SIG-M5 treated with dmso at 0.1 percent for 504 hours (cell line): Measurements from ENCODE around the gene ZFP1.
"Not testable (repeated sequence)": the region's sequence is repeated elsewhere in the genome, so short reads cannot be mapped to it uniquely, and the experiment has no call there.

Experiments used
- DNase-seq: peaks from one replicate; lab custom pipeline; 2025; ENCODE audit not compliant: unreplicated experiment; lab: John Stamatoyannopoulos, UW

The ZFP1 gene

DNA sequence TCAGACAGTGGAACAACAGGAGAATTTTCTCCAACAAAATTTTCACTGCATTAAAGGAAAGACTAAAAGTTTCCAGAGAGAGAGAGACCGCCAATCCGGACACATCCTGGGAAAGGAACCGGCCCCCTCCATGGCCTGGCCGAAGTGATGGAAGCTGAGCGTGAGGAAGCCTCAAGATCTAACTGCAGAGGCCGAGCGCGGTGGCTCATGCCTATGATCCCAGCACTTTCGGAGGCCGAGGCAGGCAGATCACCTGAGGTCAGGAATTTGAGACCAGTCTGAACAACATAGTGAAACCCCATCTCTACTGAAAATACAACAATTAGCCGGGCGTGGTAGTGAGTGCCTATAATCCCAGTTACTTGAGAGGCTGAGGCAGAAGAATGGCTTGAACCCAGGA lies 54.8 kb downstream of the ZFP1 start:
- no peak for DNase-seq

GRCh38 chr16:75203667-75204409 lies 55.5 kb downstream of the ZFP1 start:
- DNase-seq = no peak

DNA sequence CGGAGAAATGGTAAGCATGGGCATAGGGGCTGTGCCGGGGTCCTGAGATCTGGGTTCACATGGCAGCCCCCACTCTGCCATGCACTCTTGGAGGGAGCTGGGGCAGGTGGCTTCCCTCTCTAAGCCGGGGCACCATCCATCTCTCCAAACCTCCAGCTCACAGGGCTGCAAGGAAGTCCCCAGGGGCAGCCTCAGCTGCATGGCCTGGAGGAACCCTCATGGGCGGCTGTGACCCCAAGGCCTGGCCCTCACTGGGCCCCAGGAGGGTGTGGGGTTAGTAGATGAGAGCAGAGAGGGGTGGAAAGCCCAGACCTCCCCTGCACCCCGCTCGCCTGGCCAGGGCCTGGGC lies 56.1 kb downstream of the ZFP1 start:
- no peak for DNase-seq

- DNase-seq = not testable (repeated sequence)
These were observed 56.6 kb downstream of the ZFP1 start for GRCh38 chr16:75204905-75205304.

- DNase-seq = not testable (repeated sequence)
These were observed 57.1 kb downstream of the ZFP1 start for GRCh38 chr16:75205438-75205837.

GRCh38 chr16:75205961-75206748 lies 57.8 kb downstream of the ZFP1 start:
- DNase-seq = not testable (repeated sequence)

- DNase-seq = no peak
These were observed 58.6 kb downstream of the ZFP1 start, which contains the start of gene CTRB2 for GRCh38 chr16:75206749-75207451. CTRB2 (minus strand) TSS chr16:75207161; CDS start chr16:75207141, 20 bp downstream.

DNA sequence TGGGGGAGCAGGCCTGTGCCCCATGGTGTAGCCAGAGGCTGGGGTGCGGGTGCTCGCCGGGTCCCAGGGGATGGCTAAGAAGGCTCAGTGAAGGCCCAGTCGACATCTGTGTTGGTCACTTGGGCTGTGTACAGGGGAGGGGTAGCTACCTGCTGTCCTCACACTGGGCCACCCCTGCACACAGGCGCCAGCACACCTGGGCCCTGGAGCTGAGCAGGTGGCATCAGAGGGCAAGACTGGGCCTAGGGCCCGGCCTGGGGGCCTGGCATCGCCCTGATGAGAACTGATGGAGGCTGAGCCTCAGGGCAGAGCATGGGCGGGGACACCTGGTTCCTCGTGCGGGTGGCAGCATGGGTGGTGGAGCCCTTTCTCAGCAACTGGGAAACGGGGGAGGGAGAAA lies 59.5 kb downstream of the ZFP1 start:
- DNase-seq = no peak

GRCh38 chr16:75208242-75208825 lies 60.0 kb downstream of the ZFP1 start:
- DNase-seq = no peak

GRCh38 chr16:75208861-75209505 lies 60.7 kb downstream of the ZFP1 start:
- DNase-seq = no peak

GRCh38 chr16:75209514-75209913 lies 61.2 kb downstream of the ZFP1 start:
- not testable (repeated sequence) for DNase-seq

- no peak for DNase-seq
These were observed 61.6 kb downstream of the ZFP1 start for GRCh38 chr16:75209944-75210343.

DNA sequence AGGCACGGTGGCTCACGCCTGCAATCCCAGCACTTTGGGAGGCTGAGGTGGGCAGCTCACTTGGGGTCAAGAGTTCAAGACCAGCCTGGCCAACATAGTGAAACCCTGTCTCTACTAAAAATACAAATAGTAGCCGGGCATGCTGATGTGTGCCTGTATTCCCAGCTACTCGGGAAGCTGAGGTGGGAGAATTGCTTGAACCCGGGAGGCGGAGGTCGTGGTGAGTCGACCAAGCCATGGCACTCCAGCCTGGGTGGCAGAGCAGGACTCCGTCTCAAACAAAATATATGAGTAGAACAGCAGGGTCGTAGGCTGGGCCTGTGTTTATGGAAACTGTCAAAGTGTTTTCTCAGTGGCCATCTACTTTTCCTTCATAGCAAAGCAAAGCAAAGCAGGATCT lies 63.0 kb downstream of the ZFP1 start:
- not testable (repeated sequence) for DNase-seq

GRCh38 chr16:75216127-75216526 lies 67.8 kb downstream of the ZFP1 start:
- no peak for DNase-seq

GRCh38 chr16:75216576-75216975 lies 68.3 kb downstream of the ZFP1 start:
- no peak for DNase-seq

DNA sequence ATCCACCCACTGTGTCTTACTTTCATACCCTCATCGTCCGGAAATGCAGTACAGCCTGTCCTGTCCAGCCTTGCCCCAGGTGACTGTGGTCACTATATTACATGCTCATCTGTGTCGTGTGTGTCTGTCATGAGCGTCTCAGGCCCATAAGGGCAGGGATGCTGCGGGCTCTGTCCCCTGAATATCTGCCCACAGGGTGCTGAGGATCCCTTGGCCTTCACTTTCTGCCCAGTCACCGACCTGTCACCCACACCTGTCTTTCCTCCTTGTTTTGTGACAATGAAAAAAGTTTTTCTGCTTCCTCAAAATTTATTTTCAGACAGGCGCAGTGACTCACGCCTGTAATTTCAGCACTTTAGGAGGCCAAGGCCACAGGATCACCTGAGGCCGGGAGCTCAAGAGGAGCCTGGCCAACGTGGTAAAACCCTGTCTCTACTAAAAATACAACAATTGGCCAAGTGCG lies 69.1 kb downstream of the ZFP1 start:
- no peak for DNase-seq

DNA sequence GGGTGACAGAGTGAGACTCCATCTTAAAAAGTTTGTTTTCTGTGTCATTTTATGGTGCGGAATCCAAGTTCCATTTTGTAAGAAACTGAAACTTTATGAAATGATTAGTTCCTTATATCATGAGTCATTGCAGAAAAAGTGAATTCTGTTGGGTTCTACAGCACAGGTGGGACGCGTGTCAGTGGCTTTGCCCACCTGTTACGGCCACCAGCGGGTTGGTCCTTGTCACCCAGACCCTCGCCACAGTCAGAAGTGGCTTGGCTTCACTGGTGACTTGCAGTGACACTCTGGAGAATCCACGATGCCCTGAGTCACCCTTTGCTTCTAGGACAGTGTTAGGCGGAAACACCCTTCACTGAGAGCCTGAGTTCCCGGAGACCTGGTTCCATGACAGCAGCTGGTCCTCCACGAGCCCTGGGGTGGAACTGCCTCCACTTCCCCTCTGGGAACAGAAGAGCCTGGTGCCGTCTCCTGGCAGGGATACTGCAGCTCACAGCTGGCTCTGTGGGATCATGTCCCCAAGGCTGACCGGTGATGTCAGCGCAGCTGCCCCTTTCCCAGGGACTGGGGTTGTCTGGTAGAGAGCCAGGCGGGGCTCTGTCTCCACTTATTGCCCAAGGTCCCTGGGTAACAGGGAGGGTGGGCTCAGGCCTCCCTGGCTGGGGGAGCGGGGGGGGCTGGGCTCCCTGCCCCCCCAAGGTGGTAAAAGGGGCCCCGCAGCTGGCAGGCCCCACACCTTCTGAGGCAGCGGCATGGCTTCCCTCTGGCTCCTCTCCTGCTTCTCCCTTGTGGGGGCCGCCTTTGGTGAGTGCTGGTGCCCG lies 70.1 kb downstream of the ZFP1 start, which contains the start of gene CTRB1:
Gene CTRB1 (plus strand): TSS at position 733 of the 821 bp plus-strand sequence. CDS start 20 bp downstream, at position 753.
- no peak for DNase-seq

GRCh38 chr16:75219088-75219487 lies 70.8 kb downstream of the ZFP1 start:
- DNase-seq = no peak

GRCh38 chr16:75219838-75220237 lies 71.5 kb downstream of the ZFP1 start:
- no peak for DNase-seq
